PC-9 (cell line): ENCODE results near the gene RHOB. TPM values are rescaled to one million over a fixed set of nuclear protein-coding genes. Genes with fewer than 3 reads are reported as not detected.
A peak's percentile ranks its signal among the peaks of the same experiment; 100 is the strongest.

ENCODE experiments used
- BruUV-seq: library from RNA; stranded (reverse); fragments of 400-500 nt; replicated peaks from 2 replicates; lab custom pipeline; 2021; lab: Mats Ljungman, UMichigan
- CTCF ChIA-PET: fragments of 300-600 bp; sonication (Branson Sonifier 250); formaldehyde crosslinking; loops from one replicate; lab custom pipeline; 2022; ENCODE audit warnings: antibody characterized with exemption; lab: Charles Lee
- POLR2A ChIA-PET: fragments of 300-600 bp; sonication (Branson Sonifier 250); formaldehyde crosslinking; loops from one replicate; lab custom pipeline; 2022; ENCODE audit warnings: antibody characterized with exemption; ENCODE audit not compliant: unreplicated experiment; lab: Charles Lee
- DNase-seq, 2 experiments: peaks; one replicate each; pipeline versions ENCODE4 v3.0.0 to v3.0.0-alpha.2; 2015 to 2022; ENCODE audit warnings: mixed read lengths in 1 of 2
- H2AFZ ChIP-seq: fragments of 200-600 bp; sonication (generic); 2 replicates; pipeline ENCODE4 v1.8.1; 2017; ENCODE audit warnings: antibody characterized with exemption
- H3F3A ChIP-seq: fragments of 200-600 bp; sonication (generic); 2 replicates; pipeline ENCODE4 v1.8.1; 2017; ENCODE audit warnings: antibody characterized with exemption, mild to moderate bottlenecking, low read depth; ENCODE audit not compliant: insufficient read depth
- H3K27ac ChIP-seq: fragments of 200-600 bp; sonication (generic); 2 replicates; pipeline ENCODE4 v1.6.1; 2016; ENCODE audit warnings: mixed run types
- H3K27me3 ChIP-seq: fragments of 200-600 bp; sonication (generic); 2 replicates; pipeline ENCODE4 v1.6.1; 2016; ENCODE audit warnings: low read depth, mixed run types; ENCODE audit not compliant: insufficient read depth
- H3K36me3 ChIP-seq: fragments of 200-600 bp; sonication (generic); 2 replicates; pipeline ENCODE4 v1.6.1; 2016; ENCODE audit warnings: low read depth, mixed run types
- H3K4me1 ChIP-seq: fragments of 200-600 bp; sonication (generic); replicated peaks from 2 replicates; pipeline ENCODE4 v1.6.1; 2016; ENCODE audit warnings: mixed run types; ENCODE audit not compliant: insufficient read depth
- H3K4me2 ChIP-seq: fragments of 200-600 bp; sonication (generic); 2 replicates; pipeline ENCODE4 v1.6.1; 2017; ENCODE audit warnings: mixed run types
- H3K4me3 ChIP-seq: fragments of 200-600 bp; sonication (generic); 2 replicates; pipeline ENCODE4 v1.6.1; 2016; ENCODE audit warnings: mixed run types
- H3K79me2 ChIP-seq: fragments of 200-600 bp; sonication (generic); 2 replicates; pipeline ENCODE4 v1.6.1; 2017; ENCODE audit warnings: low read depth, mixed run types
- H3K9me2 ChIP-seq: fragments of 200-600 bp; sonication (generic); 2 replicates; pipeline ENCODE4 v1.8.1; 2017; ENCODE audit warnings: mild to moderate bottlenecking; ENCODE audit not compliant: insufficient read depth
- H3K9me3 ChIP-seq: fragments of 200-600 bp; sonication (generic); 2 replicates; pipeline ENCODE4 v1.8.1; 2016; ENCODE audit warnings: low read depth; ENCODE audit not compliant: insufficient read depth
- H4K20me1 ChIP-seq: fragments of 200-600 bp; sonication (generic); 2 replicates; pipeline ENCODE4 v1.8.1; 2017; ENCODE audit not compliant: insufficient read depth
- EZH2 ChIP-seq: fragments of 200-600 bp; sonication (generic); IDR thresholded peaks from 2 replicates; pipeline ENCODE4 v1.8.0; 2017; ENCODE audit warnings: antibody characterized with exemption, low read depth
- intact Hi-C: fragments of 100-400 bp; cut with micrococcal nuclease; formaldehyde crosslinking; loops from one replicate; pipeline ENCODE4 v1.10.0; 2022; ENCODE audit not compliant: unreplicated experiment
- total RNA-seq: library from RNA; stranded (reverse); gene quantifications from 2 replicates; pipeline ENCODE4 v1.2.3, GENCODE V29; 2021
- TF ChIP-seq, protein P1 (sequence below): fragments of 200-600 bp; sonication (generic); conservative IDR thresholded peaks from 2 replicates; pipeline ENCODE4 v1.6.1; 2017; ENCODE audit warnings: mixed run types, antibody characterized with exemption, mild to moderate bottlenecking, moderate library complexity

Gene RHOB
- total RNA-seq, 1 experiment from 2014 or later: 39.3 TPM

DNA sequence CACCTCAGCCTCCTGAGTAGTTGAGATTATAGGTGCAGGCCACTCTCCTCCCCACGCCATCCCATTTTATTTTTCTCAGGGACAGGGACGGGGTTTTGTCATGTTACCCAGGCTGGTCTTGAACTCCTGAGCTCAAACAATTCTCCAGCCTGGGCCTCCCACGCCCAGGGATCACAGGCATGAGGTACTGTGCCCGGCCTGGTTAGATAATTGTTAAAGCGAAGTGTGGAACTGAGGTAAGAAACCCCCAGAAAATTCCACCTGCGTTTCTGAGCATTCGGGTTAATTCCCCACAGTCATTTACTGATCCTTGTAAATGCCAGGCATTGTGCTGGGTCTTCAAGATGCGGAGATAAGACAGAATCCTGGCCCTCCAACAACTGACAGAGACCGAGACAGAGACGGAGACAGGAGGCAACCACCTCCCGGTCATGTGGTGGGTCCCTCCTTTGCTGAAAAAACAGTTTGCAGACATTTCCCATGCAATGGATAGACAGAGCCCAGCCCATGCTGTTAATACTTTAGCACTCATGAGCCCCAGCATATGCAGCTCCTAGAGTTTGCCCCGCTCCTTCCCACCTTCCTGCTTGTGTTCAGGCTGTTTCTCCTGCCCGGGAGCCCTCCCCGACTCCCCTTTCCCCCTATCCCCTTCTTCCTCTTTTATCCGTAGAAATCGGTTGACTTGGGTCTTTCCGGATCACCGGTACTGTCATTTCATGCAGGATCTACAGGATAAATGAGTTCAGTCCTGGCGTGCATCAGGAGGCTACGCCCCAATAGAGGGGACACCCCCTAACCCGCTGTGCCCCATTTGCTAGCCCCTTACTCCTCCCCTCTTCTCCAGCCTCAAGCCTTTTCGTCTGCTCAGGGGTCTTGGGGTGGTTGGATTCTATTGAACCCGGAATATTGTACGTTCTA is 1.6 kb upstream of the RHOB start:
- intact Hi-C loops: loop anchor here (5.0 kb wide), 1 partner anchor 67 kb away; no protein-coding TSS in a partner anchor
- ChIA-PET CTCF (interaction anchor here (0.7 kb wide), 1 partner anchor 197 kb away, joined by 3 read pairs; no protein-coding TSS in a partner anchor), POLR2A (no interaction called here)
- TF ChIP-seq EZH2: no peak
- DNase-seq: no peak
- peaks cover 32% of the 10 kb centered on the region; the same call in 1 of the 2 replicates for H3F3A ChIP-seq
- H3K4me2 ChIP-seq: no peak overlapping the region
- H4K20me1 ChIP-seq: peaks cover 24% of the 10 kb centered on the region
- peaks cover 45% of the 10 kb centered on the region for H3K4me1 ChIP-seq
- no peak overlapping the region for H2AFZ ChIP-seq
- BruUV-seq: no TSS peak
- H3K9me2 ChIP-seq: no peaks in the 10 kb centered on the region
- H3K79me2 ChIP-seq: peaks cover 33% of the 10 kb centered on the region
- no peak overlapping the region for H3K4me3 ChIP-seq
- H3K27ac ChIP-seq: no peak overlapping the region
- H3K36me3 ChIP-seq: peaks cover 17% of the 10 kb centered on the region
- H3K9me3 ChIP-seq: no peaks in the 10 kb centered on the region
- no peaks in the 10 kb centered on the region for H3K27me3 ChIP-seq

DNA sequence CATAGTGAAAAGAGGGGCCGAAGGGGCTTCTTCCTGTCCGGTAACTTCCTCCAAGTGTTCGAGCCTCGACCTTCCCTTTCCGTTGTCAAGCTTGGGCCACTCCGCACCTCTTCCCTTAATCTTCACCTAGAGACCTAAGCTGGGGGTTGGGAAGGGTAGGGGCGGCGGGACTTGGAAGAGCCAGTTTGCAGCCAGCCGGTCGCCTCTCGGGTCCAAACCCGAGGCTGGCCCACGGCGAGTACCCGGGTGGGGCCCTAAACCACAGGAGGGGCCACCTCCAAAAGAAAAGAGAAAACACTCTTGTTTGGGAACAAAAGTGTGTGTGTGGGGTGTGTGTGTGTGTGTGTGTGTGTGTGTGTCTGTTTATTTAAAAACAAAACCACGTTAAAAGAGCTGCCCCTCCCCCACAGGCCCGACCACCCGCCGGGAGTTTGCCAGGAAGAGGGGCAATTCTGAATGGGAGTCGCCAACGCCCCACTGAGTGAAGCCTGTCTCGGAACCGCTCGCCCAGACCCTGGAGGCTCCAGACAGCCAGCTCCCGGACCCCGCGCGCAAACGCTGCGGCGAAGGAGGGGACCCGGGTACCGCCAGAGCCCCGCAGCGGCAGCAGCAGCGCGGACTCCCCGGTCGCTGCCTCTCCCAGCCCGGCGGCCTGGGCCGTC is 488 bp upstream of the RHOB start:
- H3K27ac ChIP-seq: no peak overlapping the region
- no peak for TF ChIP-seq EZH2
- TF ChIP-seq, protein P1, sequence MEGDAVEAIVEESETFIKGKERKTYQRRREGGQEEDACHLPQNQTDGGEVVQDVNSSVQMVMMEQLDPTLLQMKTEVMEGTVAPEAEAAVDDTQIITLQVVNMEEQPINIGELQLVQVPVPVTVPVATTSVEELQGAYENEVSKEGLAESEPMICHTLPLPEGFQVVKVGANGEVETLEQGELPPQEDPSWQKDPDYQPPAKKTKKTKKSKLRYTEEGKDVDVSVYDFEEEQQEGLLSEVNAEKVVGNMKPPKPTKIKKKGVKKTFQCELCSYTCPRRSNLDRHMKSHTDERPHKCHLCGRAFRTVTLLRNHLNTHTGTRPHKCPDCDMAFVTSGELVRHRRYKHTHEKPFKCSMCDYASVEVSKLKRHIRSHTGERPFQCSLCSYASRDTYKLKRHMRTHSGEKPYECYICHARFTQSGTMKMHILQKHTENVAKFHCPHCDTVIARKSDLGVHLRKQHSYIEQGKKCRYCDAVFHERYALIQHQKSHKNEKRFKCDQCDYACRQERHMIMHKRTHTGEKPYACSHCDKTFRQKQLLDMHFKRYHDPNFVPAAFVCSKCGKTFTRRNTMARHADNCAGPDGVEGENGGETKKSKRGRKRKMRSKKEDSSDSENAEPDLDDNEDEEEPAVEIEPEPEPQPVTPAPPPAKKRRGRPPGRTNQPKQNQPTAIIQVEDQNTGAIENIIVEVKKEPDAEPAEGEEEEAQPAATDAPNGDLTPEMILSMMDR: no peak
- peak overlapping the region; percentile 97; the same call in 1 of the 2 replicates for H3K4me3 ChIP-seq
- TSS peak; percentile 99 for BruUV-seq
- no peaks in the 10 kb centered on the region for H3K27me3 ChIP-seq
- H3K9me2 ChIP-seq: no peaks in the 10 kb centered on the region
- peak overlapping the region; percentile 98 for H3K4me2 ChIP-seq
- H3K4me1 ChIP-seq: peaks cover 55% of the 10 kb centered on the region
- peaks cover 24% of the 10 kb centered on the region for H4K20me1 ChIP-seq
- DNase-seq: no peak
- CTCF ChIA-PET: interaction anchor here (0.6 to 2.3 kb wide), 7 partner anchors 20 to 215 kb away, joined by 3 to 12 read pairs (median 5); no protein-coding TSS in a partner anchor
- H3K79me2 ChIP-seq: peaks cover 40% of the 10 kb centered on the region
- peaks cover 40% of the 10 kb centered on the region; the same call in 1 of the 2 replicates for H3F3A ChIP-seq
- POLR2A ChIA-PET: interaction anchor here (0.5 to 2.6 kb wide), 27 partner anchors 20 to 1373 kb away, joined by 3 to 67 read pairs (median 5); partner anchors contain the start of genes LAPTM4A and OSR1
- peaks cover 17% of the 10 kb centered on the region for H3K36me3 ChIP-seq
- intact Hi-C loops: loop anchor here (2.0 to 5.0 kb wide), 2 partner anchors 66 to 132 kb away; no protein-coding TSS in a partner anchor
- peak overlapping the region; percentile 62; the same call in 1 of the 2 replicates for H2AFZ ChIP-seq
- no peaks in the 10 kb centered on the region for H3K9me3 ChIP-seq

DNA sequence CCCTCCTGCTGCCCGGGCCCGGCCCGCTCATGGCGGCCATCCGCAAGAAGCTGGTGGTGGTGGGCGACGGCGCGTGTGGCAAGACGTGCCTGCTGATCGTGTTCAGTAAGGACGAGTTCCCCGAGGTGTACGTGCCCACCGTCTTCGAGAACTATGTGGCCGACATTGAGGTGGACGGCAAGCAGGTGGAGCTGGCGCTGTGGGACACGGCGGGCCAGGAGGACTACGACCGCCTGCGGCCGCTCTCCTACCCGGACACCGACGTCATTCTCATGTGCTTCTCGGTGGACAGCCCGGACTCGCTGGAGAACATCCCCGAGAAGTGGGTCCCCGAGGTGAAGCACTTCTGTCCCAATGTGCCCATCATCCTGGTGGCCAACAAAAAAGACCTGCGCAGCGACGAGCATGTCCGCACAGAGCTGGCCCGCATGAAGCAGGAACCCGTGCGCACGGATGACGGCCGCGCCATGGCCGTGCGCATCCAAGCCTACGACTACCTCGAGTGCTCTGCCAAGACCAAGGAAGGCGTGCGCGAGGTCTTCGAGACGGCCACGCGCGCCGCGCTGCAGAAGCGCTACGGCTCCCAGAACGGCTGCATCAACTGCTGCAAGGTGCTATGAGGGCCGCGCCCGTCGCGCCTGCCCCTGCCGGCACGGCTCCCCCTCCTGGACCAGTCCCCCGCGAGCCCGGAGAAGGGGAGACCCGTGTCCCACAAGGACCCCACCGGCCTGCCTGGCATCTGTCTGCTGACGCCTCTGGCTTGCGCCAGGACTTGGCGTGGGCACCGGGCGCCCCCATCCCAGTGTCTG is 767 bp downstream of the RHOB start:
- TF ChIP-seq EZH2: no peak
- TF ChIP-seq, protein P1: 0 out of 2 replicates have a peak, but pooled peaks have one; percentile 29
- peaks cover 24% of the 10 kb centered on the region for H4K20me1 ChIP-seq
- H3F3A ChIP-seq: peaks cover 41% of the 10 kb centered on the region; the same call in 1 of the 2 replicates
- intact Hi-C loops: loop anchor here (1.0 to 5.0 kb wide), 7 partner anchors 19 to 187 kb away; no protein-coding TSS in a partner anchor
- peak overlapping the region; percentile 77 for H2AFZ ChIP-seq
- DNase-seq: peak in 1 of 2 experiments; percentile 48
- peak overlapping the region; percentile 97 for H3K4me3 ChIP-seq
- no peaks in the 10 kb centered on the region for H3K27me3 ChIP-seq
- H3K79me2 ChIP-seq: peaks cover 40% of the 10 kb centered on the region
- H3K4me1 ChIP-seq: peaks cover 52% of the 10 kb centered on the region
- H3K9me3 ChIP-seq: no peaks in the 10 kb centered on the region
- CTCF ChIA-PET: interaction anchor here (0.6 to 2.3 kb wide), 6 partner anchors 19 to 213 kb away, joined by 3 to 12 read pairs (median 5); no protein-coding TSS in a partner anchor
- no peaks in the 10 kb centered on the region for H3K9me2 ChIP-seq
- peak overlapping the region; percentile 69 for H3K27ac ChIP-seq
- POLR2A ChIA-PET: interaction anchor here (0.5 to 2.6 kb wide), 21 partner anchors 19 to 338 kb away, joined by 3 to 67 read pairs (median 5); no protein-coding TSS in a partner anchor
- H3K4me2 ChIP-seq: peak overlapping the region; percentile 98
- peaks cover 17% of the 10 kb centered on the region for H3K36me3 ChIP-seq
- TSS peak; percentile 57 for BruUV-seq
